ENCODE results near the gene LIG3. TPM values are rescaled to one million over a fixed set of nuclear protein-coding genes. Genes with fewer than 3 reads are reported as not detected.

Gene LIG3
- total RNA-seq, 1 donor = 31.0 TPM

DNA sequence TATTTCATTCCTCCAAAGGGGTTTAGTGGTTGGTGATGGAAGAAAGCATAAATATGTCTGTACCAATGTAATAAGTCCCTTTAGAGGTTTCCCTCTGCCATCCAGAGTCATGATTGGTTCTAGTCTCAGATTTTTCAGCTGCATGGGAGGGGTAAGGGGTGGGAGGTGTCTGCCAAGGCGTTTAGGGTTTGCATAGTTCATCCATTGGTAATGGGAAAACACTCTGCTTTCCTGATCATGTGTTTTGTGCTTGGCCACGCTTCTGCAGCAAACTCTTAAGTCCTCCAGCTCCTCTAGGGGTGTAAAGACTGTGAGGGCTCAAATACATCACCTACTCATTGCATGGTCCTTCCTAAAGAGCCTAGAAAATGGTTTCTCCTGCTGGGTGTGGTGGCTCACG lies 29.8 kb downstream of the LIG3 start:
- TF ChIP-seq CTCF (IDR thresholded peaks at IDR 0.05; ENCODE audit: insufficient read depth, low read length) = no peak
- DNase-seq (ENCODE audit: low read depth) = peak; percentile 8
- no peak overlapping the region for H3K4me3 ChIP-seq (ENCODE audit: low read depth, low read length)

- no peak for DNase-seq (ENCODE audit: low read depth)
- TF ChIP-seq CTCF (IDR thresholded peaks at IDR 0.05; ENCODE audit: insufficient read depth, low read length) = no peak
Measured at GRCh38 chr17:35011671-35012216, 31.4 kb downstream of the LIG3 start.

GRCh38 chr17:35016369-35016768 lies 36.1 kb downstream of the LIG3 start:
- no peak overlapping the region for H3K4me3 ChIP-seq (ENCODE audit: low read depth, low read length)
- DNase-seq (ENCODE audit: low read depth) = no peak
- no peak for TF ChIP-seq CTCF (IDR thresholded peaks at IDR 0.05; ENCODE audit: insufficient read depth, low read length)

More at GRCh38 chr17:35011671-35012216, 31.4 kb downstream of the LIG3 start:
- no peak overlapping the region for H3K4me3 ChIP-seq (ENCODE audit: low read depth, low read length)

- TF ChIP-seq CTCF (IDR thresholded peaks at IDR 0.05; ENCODE audit: insufficient read depth, low read length) = no peak
- no peak overlapping the region for H3K4me3 ChIP-seq (ENCODE audit: low read depth, low read length)
- no peak for DNase-seq (ENCODE audit: low read depth)
Measured at GRCh38 chr17:35017021-35017420, 36.7 kb downstream of the LIG3 start.

DNA sequence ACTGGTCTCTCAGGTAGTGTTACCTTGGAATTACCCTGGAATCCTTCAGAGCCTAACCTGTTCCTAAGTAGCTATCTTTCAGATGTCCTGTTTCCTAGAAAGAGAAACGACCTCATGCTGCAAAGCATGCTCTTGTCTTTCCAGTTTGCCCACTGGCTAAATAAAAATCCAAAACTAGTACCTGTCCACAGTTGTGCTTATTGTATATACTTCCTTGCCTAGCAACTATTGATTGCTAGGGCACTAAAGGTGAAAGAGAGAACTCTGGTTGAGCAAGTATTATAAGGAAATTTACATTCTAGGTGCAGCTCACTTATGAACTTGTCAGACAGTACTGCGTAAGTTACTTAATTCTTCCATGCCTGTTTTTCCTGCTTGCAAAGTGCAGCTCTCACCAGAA lies 38.5 kb downstream of the LIG3 start:
- no peak for DNase-seq (ENCODE audit: low read depth)
- no peak overlapping the region for H3K4me3 ChIP-seq (ENCODE audit: low read depth, low read length)
- TF ChIP-seq CTCF (IDR thresholded peaks at IDR 0.05; ENCODE audit: insufficient read depth, low read length) = no peak

DNA sequence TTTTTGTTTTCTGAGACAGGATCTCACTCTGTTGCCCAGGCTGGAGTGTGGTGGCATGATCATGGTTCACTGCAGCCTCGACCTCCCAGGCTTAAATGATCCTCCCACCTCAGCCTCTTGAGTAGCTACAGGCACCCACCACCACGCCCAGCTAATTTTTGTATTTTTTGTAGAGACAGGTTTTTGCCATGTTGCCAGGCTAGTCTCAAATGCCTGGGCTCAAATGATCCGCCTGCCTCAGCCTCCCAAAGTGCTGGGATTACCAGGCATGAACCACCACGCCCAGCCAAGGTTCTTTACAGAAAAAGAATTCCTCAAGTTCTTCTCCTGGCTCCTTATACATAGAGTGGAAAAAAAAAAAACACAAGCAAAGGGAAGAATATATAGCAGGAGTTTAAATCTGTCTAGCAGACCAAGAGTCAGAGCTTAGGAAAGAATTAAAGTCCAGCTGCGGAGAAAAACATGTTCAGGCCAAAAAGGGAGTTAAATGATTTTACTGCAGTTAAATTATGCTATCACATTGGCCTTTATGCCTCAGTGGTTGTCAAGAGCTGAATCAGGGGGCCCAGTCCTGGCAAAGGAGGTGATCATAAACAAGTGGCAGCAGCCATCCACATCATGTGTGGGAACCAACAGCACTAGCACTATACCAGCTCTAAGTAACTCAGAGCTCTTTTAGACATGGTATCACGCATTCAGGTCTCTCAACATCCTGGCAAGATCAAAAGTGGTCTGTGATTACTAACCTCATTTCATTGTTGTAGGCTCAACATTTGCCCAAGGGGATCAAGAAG lies 39.3 kb downstream of the LIG3 start:
- DNase-seq (ENCODE audit: low read depth) = no peak
- TF ChIP-seq CTCF (IDR thresholded peaks at IDR 0.05; ENCODE audit: insufficient read depth, low read length) = no peak
- no peak overlapping the region for H3K4me3 ChIP-seq (ENCODE audit: low read depth, low read length)

Data from fibroblast of the aortic adventitia (primary cell).